B cell (primary cell): Measurements from ENCODE around the gene TCP11X1. TPM values are rescaled to one million over a fixed set of nuclear protein-coding genes. Genes with fewer than 3 reads are reported as not detected.
"Not testable (repeated sequence)": the region's sequence is repeated elsewhere in the genome, so short reads cannot be mapped to it uniquely, and the experiment has no call there.

Experiments used
- ATAC-seq: fragments of 200-7000 bp; cut with Tn5 transposase; one replicate; pipeline ENCODE4 v1.10.0; 2021; ENCODE audit warnings: low read depth, mild to moderate bottlenecking, moderate number of reproducible peaks, moderate library complexity
- CTCF ChIA-PET: fragments of 350-600 bp; sonication (Branson Sonifier 250); formaldehyde crosslinking; loops from one replicate; lab custom pipeline; 2021; ENCODE audit warnings: antibody characterized with exemption, inconsistent platforms; lab: Charles Lee
- POLR2A ChIA-PET: fragments of 350-600 bp; sonication (Branson Sonifier 250); formaldehyde crosslinking; loops from one replicate; lab custom pipeline; 2021; ENCODE audit warnings: antibody characterized with exemption; lab: Charles Lee
- DNase-seq: peaks from one replicate; pipeline ENCODE4 v3.0.0; 2013
- H2AFZ ChIP-seq: 2 replicates; pipeline ENCODE4 v1.6.1; 2012; ENCODE audit warnings: mild to moderate bottlenecking, low read depth, low read length; ENCODE audit not compliant: insufficient read depth, poor library complexity, severe bottlenecking
- H3K27ac ChIP-seq, 2 donors: 1 replicate in 1 of 2; 2 replicates in 1 of 2; pipeline ENCODE4 v1.5.1; 2012 to 2013; ENCODE audit warnings: low read length in 2 of 2, mild to moderate bottlenecking in 2 of 2, moderate library complexity in 1 of 2
- H3K27me3 ChIP-seq, 4 experiments: fragments of 200-600 bp in 1 of 4; sonication (generic) in 1 of 4; replicated peaks in 1 of 4; 1 replicate in 2 of 4; 2 replicates in 2 of 4; pipeline versions ENCODE4 v1.6.1 to v1.7.0; 2013 to 2016; ENCODE audit warnings: low read length in 3 of 4, mild to moderate bottlenecking in 2 of 4, mixed read lengths in 1 of 4, moderate library complexity in 1 of 4; ENCODE audit not compliant: insufficient read depth in 4 of 4, control insufficient read depth in 3 of 4; ENCODE audit errors: control extremely low read depth in 1 of 4
- H3K36me3 ChIP-seq, 2 experiments: replicated peaks in 1 of 2; 1 replicate in 1 of 2; 2 replicates in 1 of 2; pipeline versions ENCODE4 v1.6.1 to v1.7.1; 2013; ENCODE audit warnings: low read length in 1 of 2; ENCODE audit not compliant: insufficient read depth in 2 of 2, control insufficient read depth in 1 of 2; ENCODE audit errors: control extremely low read depth in 1 of 2, extremely low read depth in 1 of 2
- H3K4me1 ChIP-seq, 2 donors: fragments of 200-600 bp in 1 of 2; sonication (generic) in 1 of 2; 1 replicate in 1 of 2; 2 replicates in 1 of 2; pipeline versions ENCODE4 v1.5.1 to v1.6.1; 2013 to 2017; ENCODE audit warnings: low read length in 2 of 2; ENCODE audit not compliant: control insufficient read depth in 2 of 2, insufficient read depth in 2 of 2
- H3K4me2 ChIP-seq: replicated peaks from 2 replicates; pipeline ENCODE3; 2012; ENCODE audit warnings: mild to moderate bottlenecking, low read depth, low read length; ENCODE audit not compliant: poor library complexity, severe bottlenecking
- H3K4me3 ChIP-seq, 5 experiments: fragments of 200-600 bp in 1 of 5; sonication (generic) in 1 of 5; 1 replicate in 3 of 5; 2 replicates in 2 of 5; pipeline versions ENCODE4 v1.5.1 to v1.7.0; 2011 to 2016; ENCODE audit warnings: low read length in 4 of 5, mild to moderate bottlenecking in 4 of 5, low read depth in 2 of 5, control low read depth in 1 of 5, moderate library complexity in 1 of 5; ENCODE audit not compliant: insufficient read depth in 1 of 5; ENCODE audit errors: control extremely low read depth in 1 of 5, extremely low read depth in 1 of 5
- H3K79me2 ChIP-seq: fragments of 200-600 bp; sonication (generic); one replicate; pipeline ENCODE4 v1.6.0; 2016; ENCODE audit warnings: low read length; ENCODE audit not compliant: control insufficient read depth, insufficient read depth
- H3K9ac ChIP-seq: fragments of 200-600 bp; sonication (generic); 2 replicates; pipeline ENCODE4 v1.6.1; 2017; ENCODE audit warnings: mild to moderate bottlenecking, low read length, moderate library complexity
- H3K9me3 ChIP-seq, 3 donors: one replicate each; pipeline versions ENCODE4 v1.6.1 to v1.7.1; 2013; ENCODE audit warnings: low read length in 2 of 3; ENCODE audit not compliant: control insufficient read depth in 2 of 3, insufficient read depth in 1 of 3; ENCODE audit errors: control extremely low read depth in 1 of 3
- H4K20me1 ChIP-seq: 2 replicates; pipeline ENCODE4 v1.6.0; 2012; ENCODE audit warnings: mild to moderate bottlenecking, low read length; ENCODE audit not compliant: insufficient read depth, control insufficient read depth, poor library complexity, severe bottlenecking
- H3K27ac Mint-ChIP-seq: one replicate; pipeline ENCODE4 v1.8.0; 2021; ENCODE audit warnings: mixed read lengths
- H3K27me3 Mint-ChIP-seq: one replicate; pipeline ENCODE4 v1.8.0; 2021; ENCODE audit warnings: mixed read lengths
- H3K4me1 Mint-ChIP-seq: one replicate; pipeline ENCODE4 v1.8.0; 2021; ENCODE audit warnings: mixed read lengths
- H3K4me3 Mint-ChIP-seq: one replicate; pipeline ENCODE4 v1.8.0; 2021; ENCODE audit warnings: mixed read lengths
- H3K9me3 Mint-ChIP-seq: one replicate; pipeline ENCODE4 v1.8.0; 2022; ENCODE audit warnings: mixed read lengths; ENCODE audit not compliant: insufficient read depth
- WGBS: methylation state at CpG from one replicate; pipeline ENCODE4 v1.1.5; 2013; ENCODE audit warnings: missing lambda C conversion rate; ENCODE audit not compliant: insufficient coverage; 5-methylcytosine and 5-hydroxymethylcytosine counted together
- intact Hi-C: fragments of 100-400 bp; cut with micrococcal nuclease; formaldehyde crosslinking; loops from one replicate; pipeline ENCODE4 v1.10.0; 2022
- polyA plus RNA-seq: library from polyadenylated mRNA; depleted of rRNA; stranded (reverse); fragments of >200 nt; gene quantifications from 2 replicates; pipeline ENCODE4 v1.2.3, GENCODE V29; 2012
- total RNA-seq, 2 donors: library from RNA; stranded (reverse); fragments of 120-200 nt in 1 of 2; gene quantifications; 1 replicate in 1 of 2; 2 replicates in 1 of 2; pipeline versions ENCODE4 v1.2.3 to v1.2.4, GENCODE V29; 2013 to 2022

Gene TCP11X1
- total and polyA plus RNA-seq, 2 donors (not counting 1 experiment from before 2014, with no cell fraction given), result not detected

GRCh38 chrX:102272231-102272630, 57.1 kb downstream of the TCP11X1 start:
- H3K27me3 ChIP-seq, H4K20me1 ChIP-seq, CTCF ChIA-PET, DNase-seq, H3K27ac Mint-ChIP-seq, H3K9me3 Mint-ChIP-seq, intact Hi-C loops, H3K4me1 ChIP-seq, POLR2A ChIA-PET, H3K27ac ChIP-seq, H3K4me3 ChIP-seq, H3K27me3 Mint-ChIP-seq, H3K9ac ChIP-seq, H3K9me3 ChIP-seq, H3K4me1 Mint-ChIP-seq, H3K79me2 ChIP-seq, H3K4me2 ChIP-seq, H3K36me3 ChIP-seq, H2AFZ ChIP-seq, H3K4me3 Mint-ChIP-seq, ATAC-seq: not testable (repeated sequence)
- WGBS, result no CpG with 5 or more reads among the region's 4 CpGs

Other genes with a start within 250 kb of the TCP11X1 start
- gene TCEAL2, start 89.6 kb upstream of the TCP11X1 start, total RNA-seq, result not detected in 2 replicates
- gene TCEAL2, start 89.6 kb upstream of the TCP11X1 start, polyA plus RNA-seq, result not detected in 2 replicates
- not detected in 2 replicates for gene TCEAL6, start 72.8 kb upstream of the TCP11X1 start, total RNA-seq
- gene TCEAL6, start 72.8 kb upstream of the TCP11X1 start, polyA plus RNA-seq, result not detected in 2 replicates
- 0.91 and 2.7 TPM in 2 replicates for gene BEX5, start 59.3 kb upstream of the TCP11X1 start, total RNA-seq
- 1.2 and 3.9 TPM in 2 replicates for gene BEX5, start 59.3 kb upstream of the TCP11X1 start, polyA plus RNA-seq
- gene NXF2, start 31.9 kb downstream of the TCP11X1 start, total RNA-seq, result not detected in 2 replicates
- not detected in 2 replicates for gene NXF2, start 31.9 kb downstream of the TCP11X1 start, polyA plus RNA-seq
- gene NXF2B, start 224.7 kb downstream of the TCP11X1 start, total RNA-seq, result not detected in 2 replicates
- gene NXF2B, start 224.7 kb downstream of the TCP11X1 start, polyA plus RNA-seq, result not detected in 2 replicates